ENCODE data around the gene FKBP4.

FKBP4 gene

DNA sequence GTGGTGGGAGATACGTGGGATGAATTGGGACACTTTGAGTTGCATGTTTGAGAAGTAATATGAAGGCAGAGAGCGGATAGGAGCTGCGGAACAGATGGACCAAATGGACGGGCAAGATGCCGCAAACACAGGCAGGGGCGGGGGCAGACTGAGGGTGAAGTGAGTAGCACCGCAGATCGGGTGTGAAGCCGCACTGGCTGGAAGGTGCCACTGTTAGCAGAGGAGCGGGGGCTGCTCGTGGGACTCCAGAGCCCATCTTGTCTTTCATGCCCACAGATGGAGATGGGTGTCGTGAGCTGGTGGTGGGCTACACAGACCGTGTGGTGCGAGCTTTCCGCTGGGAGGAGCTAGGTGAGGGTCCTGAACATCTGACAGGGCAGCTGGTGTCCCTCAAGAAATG lies 25.0 kb downstream of the FKBP4 start:
- CTCF ChIA-PET: no interaction called here
- no peak for DNase-seq (ENCODE audit: extremely low spot score)
- POLR2A ChIA-PET: no interaction called here
- TF ChIP-seq, protein P1, sequence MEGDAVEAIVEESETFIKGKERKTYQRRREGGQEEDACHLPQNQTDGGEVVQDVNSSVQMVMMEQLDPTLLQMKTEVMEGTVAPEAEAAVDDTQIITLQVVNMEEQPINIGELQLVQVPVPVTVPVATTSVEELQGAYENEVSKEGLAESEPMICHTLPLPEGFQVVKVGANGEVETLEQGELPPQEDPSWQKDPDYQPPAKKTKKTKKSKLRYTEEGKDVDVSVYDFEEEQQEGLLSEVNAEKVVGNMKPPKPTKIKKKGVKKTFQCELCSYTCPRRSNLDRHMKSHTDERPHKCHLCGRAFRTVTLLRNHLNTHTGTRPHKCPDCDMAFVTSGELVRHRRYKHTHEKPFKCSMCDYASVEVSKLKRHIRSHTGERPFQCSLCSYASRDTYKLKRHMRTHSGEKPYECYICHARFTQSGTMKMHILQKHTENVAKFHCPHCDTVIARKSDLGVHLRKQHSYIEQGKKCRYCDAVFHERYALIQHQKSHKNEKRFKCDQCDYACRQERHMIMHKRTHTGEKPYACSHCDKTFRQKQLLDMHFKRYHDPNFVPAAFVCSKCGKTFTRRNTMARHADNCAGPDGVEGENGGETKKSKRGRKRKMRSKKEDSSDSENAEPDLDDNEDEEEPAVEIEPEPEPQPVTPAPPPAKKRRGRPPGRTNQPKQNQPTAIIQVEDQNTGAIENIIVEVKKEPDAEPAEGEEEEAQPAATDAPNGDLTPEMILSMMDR (IDR thresholded peaks at IDR 0.05; ENCODE audit: control extremely low read depth, extremely low read depth, low read depth, missing control alignments): no peak

DNA sequence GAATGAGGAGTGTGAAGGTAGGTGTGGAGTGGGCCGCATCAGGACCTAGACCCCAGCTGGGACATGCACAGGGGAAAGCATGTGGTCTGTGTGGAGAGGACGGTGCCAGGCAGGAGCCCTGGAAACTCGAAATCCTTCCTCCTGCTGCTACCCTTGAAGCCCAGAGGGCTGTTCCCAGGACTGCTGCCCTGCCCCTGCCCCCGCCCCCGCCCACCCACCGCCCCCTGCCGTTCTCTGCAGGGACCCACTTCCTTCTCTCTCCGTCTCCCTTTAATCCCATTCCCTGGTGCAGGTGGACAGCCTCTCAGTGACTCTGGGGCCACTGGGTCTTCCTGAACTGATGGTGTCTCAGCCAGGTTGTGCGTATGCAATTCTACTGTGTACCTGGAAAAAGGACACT lies 25.7 kb downstream of the FKBP4 start:
- ChIA-PET CTCF (no interaction called here), POLR2A (no interaction called here)
- no peak for DNase-seq (ENCODE audit: extremely low spot score)
- TF ChIP-seq, protein P1 (IDR thresholded peaks at IDR 0.05; ENCODE audit: control extremely low read depth, extremely low read depth, low read depth, missing control alignments): no peak

DNA sequence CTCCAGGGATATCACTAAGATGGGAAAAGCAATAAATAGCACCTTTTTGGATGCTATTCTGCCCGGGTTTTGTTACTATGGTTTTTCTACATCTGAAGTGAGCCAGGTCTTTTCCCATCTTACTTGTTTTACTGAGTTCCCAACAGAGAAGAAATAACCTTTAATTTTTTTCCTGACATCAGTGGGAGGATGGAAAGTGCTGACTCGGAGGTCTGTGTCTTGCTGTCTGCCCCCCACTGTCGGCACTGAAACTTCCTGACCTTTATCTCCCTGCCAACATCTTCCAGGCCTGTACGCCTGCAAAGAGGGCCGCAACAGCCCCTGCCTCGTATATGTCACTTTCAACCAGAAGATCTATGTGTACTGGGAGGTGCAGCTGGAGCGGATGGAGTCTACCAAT lies 28.7 kb downstream of the FKBP4 start:
- CTCF ChIA-PET: interaction anchor here (1.0 to 4.2 kb wide), 2 partner anchors 9 to 140 kb away, joined by 3 to 20 read pairs; partner anchors contain the start of gene ITFG2
- POLR2A ChIA-PET: no interaction called here
- no peak for DNase-seq (ENCODE audit: extremely low spot score)
- TF ChIP-seq, protein P1 (IDR thresholded peaks at IDR 0.05; ENCODE audit: control extremely low read depth, extremely low read depth, low read depth, missing control alignments): no peak

- TF ChIP-seq, protein P1 (IDR thresholded peaks at IDR 0.05; ENCODE audit: control extremely low read depth, extremely low read depth, low read depth, missing control alignments): no peak
- ChIA-PET CTCF (interaction anchor here (1.7 to 4.2 kb wide), 2 partner anchors 9 to 10 kb away, joined by 4 to 20 read pairs; partner anchors contain the start of gene ITFG2), POLR2A (no interaction called here)
- no peak for DNase-seq (ENCODE audit: extremely low spot score)
These were observed 29.8 kb downstream of the FKBP4 start for GRCh38 chr12:2824541-2824940.

GRCh38 chr12:2825132-2825531 lies 30.4 kb downstream of the FKBP4 start:
- no peak for DNase-seq (ENCODE audit: extremely low spot score)
- CTCF ChIA-PET: interaction anchor here (0.7 to 4.2 kb wide), 4 partner anchors 8 to 166 kb away, joined by 3 to 20 read pairs (median 4); partner anchors contain the start of gene ITFG2
- TF ChIP-seq, protein P1 (IDR thresholded peaks at IDR 0.05; ENCODE audit: control extremely low read depth, extremely low read depth, low read depth, missing control alignments): no peak
- POLR2A ChIA-PET: no interaction called here

DNA sequence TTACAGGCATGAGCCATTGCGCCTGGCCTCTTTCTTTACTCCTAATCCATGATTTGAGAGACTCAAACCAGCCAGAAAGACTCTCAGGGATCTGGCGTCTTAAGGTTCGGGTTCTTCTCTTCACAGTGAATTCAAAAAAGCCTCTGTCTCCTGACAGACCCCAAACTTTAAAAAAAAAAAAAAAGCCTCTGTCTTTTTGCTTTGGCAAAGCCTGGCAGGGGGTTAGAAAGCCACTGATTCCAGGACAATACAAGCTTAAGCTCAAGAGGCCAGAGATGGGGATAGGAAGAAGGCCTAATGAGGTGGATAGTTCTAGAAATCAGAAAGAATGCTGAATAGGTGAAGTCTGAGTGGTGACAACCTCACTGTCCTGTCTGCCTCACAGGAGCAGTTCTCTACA lies 31.3 kb downstream of the FKBP4 start:
- ChIA-PET POLR2A (no interaction called here), CTCF (interaction anchor here (1.6 to 4.2 kb wide), 3 partner anchors 7 to 20 kb away, joined by 4 to 20 read pairs (median 4); partner anchors contain the start of gene ITFG2)
- TF ChIP-seq, protein P1 (IDR thresholded peaks at IDR 0.05; ENCODE audit: control extremely low read depth, extremely low read depth, low read depth, missing control alignments): no peak
- no peak for DNase-seq (ENCODE audit: extremely low spot score)
